Body of pancreas (tissue), 4 donors: ENCODE results near the gene WIPF3. TPM values are rescaled to one million over a fixed set of nuclear protein-coding genes. Genes with fewer than 3 reads are reported as not detected.

Experiments used
- ATAC-seq: fragments of 150-250 bp; one replicate; pipeline ENCODE4 v1.9.1; 2016
- DNase-seq, 4 donors: peaks; one replicate each; pipeline ENCODE4 v3.0.0-alpha.2; 2019
- H3K27ac ChIP-seq, 4 donors: fragments of 200-600 bp; sonication (generic); 1 replicate in 3 of 4; 2 replicates in 1 of 4; pipeline versions ENCODE4 v1.5.1 to v1.6.1; 2016 to 2019; ENCODE audit warnings: mild to moderate bottlenecking in 1 of 4, mixed read lengths in 1 of 4, moderate library complexity in 1 of 4
- H3K27me3 ChIP-seq, 2 donors: fragments of 200-600 bp; sonication (generic); one replicate each; pipeline ENCODE4 v1.6.0; 2016; ENCODE audit warnings: mild to moderate bottlenecking in 1 of 2
- H3K36me3 ChIP-seq, 2 donors: fragments of 200-600 bp; sonication (generic); replicated peaks in 1 of 2; 2 replicates each; pipeline ENCODE4 v1.5.1; 2016; ENCODE audit warnings: low read depth in 2 of 2; ENCODE audit not compliant: insufficient read depth in 1 of 2
- H3K4me1 ChIP-seq: fragments of 200-600 bp; sonication (generic); one replicate; pipeline ENCODE4 v1.6.0; 2016
- H3K4me3 ChIP-seq, 2 donors: fragments of 200-600 bp; sonication (generic); 1 replicate in 1 of 2; 2 replicates in 1 of 2; pipeline ENCODE4 v1.5.1; 2016 to 2019
- H3K9me3 ChIP-seq, 3 donors: fragments of 200-600 bp; sonication (generic); 1 replicate in 2 of 3; 2 replicates in 1 of 3; pipeline ENCODE4 v1.5.1; 2016
- CTCF ChIP-seq, 7 experiments: fragments of 450-650 bp in 4 of 7; fragments of 200-600 bp in 3 of 7; sonication (generic) in 3 of 7; IDR thresholded peaks; one replicate each; pipeline ENCODE4 v1.5.1; 2016 to 2019; ENCODE audit warnings: antibody characterized with exemption in 7 of 7
- POLR2A ChIP-seq, 3 donors: fragments of 450-650 bp; IDR thresholded peaks; one replicate each; pipeline ENCODE4 v1.6.1; 2016; ENCODE audit warnings: antibody characterized with exemption in 3 of 3, mild to moderate bottlenecking in 2 of 3
- WGBS, 2 donors: methylation state at CpG; one replicate each; pipeline ENCODE4 v1.1.5; 2017; 5-methylcytosine and 5-hydroxymethylcytosine counted together
- intact Hi-C: fragments of 100-400 bp; cut with DNase I; formaldehyde crosslinking; loops from one replicate; pipeline ENCODE4 v1.15.1; 2023
- total RNA-seq, 2 donors: library from RNA; depleted of rRNA; stranded (reverse); fragments of >200 nt; gene quantifications; one replicate each; pipeline ENCODE4 v1.1.0, GENCODE V29; 2016

The WIPF3 gene
- total RNA-seq, 2 donors from 2014 or later, result 0.33 to 1.0 TPM

GRCh38 chr7:29945259-29945809 lies 139.0 kb downstream of the WIPF3 start:
- no peak for TF ChIP-seq POLR2A (IDR thresholded peaks at IDR 0.05)
- TF ChIP-seq CTCF (IDR thresholded peaks at IDR 0.05), result no peak
- intact Hi-C loops, result no loop called here
- H3K4me3 ChIP-seq, result no peak overlapping the region
- DNase-seq, result no peak
- no peak overlapping the region for H3K27ac ChIP-seq
- H3K36me3 ChIP-seq, result peaks cover 0 to 2% of the 10 kb centered on the region in 2 donors
- 89 to 94% methylated on average over 4 of the region's 4 CpGs for WGBS, 2 donors
- no peaks in the 10 kb centered on the region for H3K27me3 ChIP-seq
- no peaks in the 10 kb centered on the region for H3K9me3 ChIP-seq
- H3K4me1 ChIP-seq, result no peaks in the 10 kb centered on the region
- no peak for ATAC-seq

GRCh38 chr7:29946428-29947186 lies 140.3 kb downstream of the WIPF3 start:
- ATAC-seq (peak; percentile 63), DNase-seq (peak; percentile 51 to 76 (median 58))
- Histone ChIP-seq H3K27me3 (no peaks in the 10 kb centered on the region), H3K27ac (no peak overlapping the region), H3K4me3 (no peak overlapping the region), H3K4me1 (no peaks in the 10 kb centered on the region), H3K36me3 (peaks cover 0 to 4% of the 10 kb centered on the region in 2 donors), H3K9me3 (no peaks in the 10 kb centered on the region)
- TF ChIP-seq CTCF (IDR thresholded peaks at IDR 0.05) (peak; percentile 10 to 62 (median 55)), POLR2A (IDR thresholded peaks at IDR 0.05) (no peak)
- 63 to 65% methylated on average over 5 of the region's 5 CpGs for WGBS, 2 donors
- intact Hi-C loops, result no loop called here

- Histone ChIP-seq H3K9me3 (no peaks in the 10 kb centered on the region), H3K36me3 (peaks cover 0 to 10% of the 10 kb centered on the region in 2 donors), H3K4me3 (no peak overlapping the region), H3K4me1 (no peaks in the 10 kb centered on the region), H3K27me3 (no peaks in the 10 kb centered on the region), H3K27ac (no peak overlapping the region)
- intact Hi-C loops, result no loop called here
- no peak for ATAC-seq
- TF ChIP-seq POLR2A (IDR thresholded peaks at IDR 0.05) (no peak), CTCF (IDR thresholded peaks at IDR 0.05) (no peak)
- DNase-seq, result no peak
- 62 to 68% methylated on average over 2 of the region's 2 CpGs for whole genome bisulfite sequencing, 2 donors
These were observed 142.3 kb downstream of the WIPF3 start for GRCh38 chr7:29948587-29948986.

- DNase-seq (no peak), ATAC-seq (no peak)
- Histone ChIP-seq H3K36me3 (peaks cover 0 to 10% of the 10 kb centered on the region in 2 donors), H3K27me3 (no peaks in the 10 kb centered on the region), H3K9me3 (no peaks in the 10 kb centered on the region), H3K4me3 (no peak overlapping the region), H3K4me1 (no peaks in the 10 kb centered on the region), H3K27ac (no peak overlapping the region)
- WGBS, 2 donors, result 93 to 96% methylated on average over 4 to 8 of the region's 8 CpGs
- intact Hi-C loops, result no loop called here
- TF ChIP-seq CTCF (IDR thresholded peaks at IDR 0.05) (no peak), POLR2A (IDR thresholded peaks at IDR 0.05) (no peak)
These were observed 144.2 kb downstream of the WIPF3 start for GRCh38 chr7:29950480-29950879.
